K562 (cell line): ENCODE results near the gene CYSTM1. TPM values are rescaled to one million over a fixed set of nuclear protein-coding genes. Genes with fewer than 3 reads are reported as not detected.

ENCODE experiments used
- CUX1 ChIP-seq: fragments of 200-800 bp; sonication (Bioruptor generic); IDR thresholded peaks from 2 replicates; pipeline ENCODE4 v1.6.1; 2016; ENCODE audit warnings: missing genetic modification characterization, missing compliant biosample characterization
- ETV6 ChIP-seq, 3 experiments: fragments of 150-350 bp in 1 of 3; sonication (generic) in 1 of 3; formaldehyde crosslinking in 1 of 3; IDR thresholded peaks; 2 replicates each; pipeline versions ENCODE4 v1.6.1 to v1.8.0; 2014 to 2022; ENCODE audit warnings: borderline replicate concordance in 2 of 3, low read depth in 2 of 3, antibody characterized with exemption in 1 of 3, low read length in 1 of 3, mild to moderate bottlenecking in 1 of 3, missing genetic modification reagents in 1 of 3
- HOMEZ ChIP-seq: fragments of 250-450 bp; sonication (Bioruptor Pico); IDR thresholded peaks from 2 replicates; pipeline ENCODE4 v1.4.0; 2020; ENCODE audit warnings: mild to moderate bottlenecking, moderate library complexity
- RBM17 ChIP-seq: fragments of 200-400 bp; formaldehyde crosslinking; IDR thresholded peaks from 2 replicates; pipeline ENCODE4 v1.6.1; 2017; ENCODE audit warnings: low read depth, mild to moderate bottlenecking, low read length, borderline replicate concordance
- TFAM ChIP-seq: fragments of 250-450 bp; sonication (Bioruptor Pico); conservative IDR thresholded peaks from 2 replicates; pipeline ENCODE4 v1.5.0; 2021; ENCODE audit warnings: mild to moderate bottlenecking, moderate library complexity
- ZBTB11 ChIP-seq, 3 experiments: fragments of 200-800 bp in 1 of 3; fragments of 250-450 bp in 1 of 3; fragments of 450-650 bp in 1 of 3; sonication (Bioruptor Pico) in 1 of 3; sonication (Bioruptor generic) in 1 of 3; formaldehyde crosslinking in 1 of 3; IDR thresholded peaks; 2 replicates each; pipeline versions ENCODE4 v1.6.1 to v1.8.0; 2016 to 2022; ENCODE audit warnings: mild to moderate bottlenecking in 2 of 3, missing genetic modification characterization in 2 of 3, missing compliant biosample characterization in 1 of 3, moderate library complexity in 1 of 3
- ZEB2 ChIP-seq: fragments of 450-650 bp; IDR thresholded peaks from 2 replicates; pipeline ENCODE4 v1.6.1; 2016
- ZFP30 ChIP-seq: fragments of 250-450 bp; sonication (Bioruptor Pico); IDR thresholded peaks from 2 replicates; pipeline ENCODE4 v1.8.0; 2022; ENCODE audit warnings: moderate library complexity, mild to moderate bottlenecking, inconsistent platforms, borderline replicate concordance
- ZNF253 ChIP-seq: fragments of 250-450 bp; sonication (Bioruptor Pico); conservative IDR thresholded peaks from 2 replicates; pipeline ENCODE4 v1.6.1; 2021; ENCODE audit warnings: mild to moderate bottlenecking
- polyA plus RNA-seq, 8 experiments: library from polyadenylated mRNA; depleted of rRNA in 4 of 8; stranded (reverse) in 5 of 8; unstranded in 3 of 8; fragments of >200 nt; fragmentation: Nextera tagmentation in 2 of 8; fragmentation: Illumina TruSeq in 1 of 8; extraction: Ambion mirVana in 2 of 8; extraction: Trizol in 1 of 8; gene quantifications; 2 replicates each; pipeline versions ENCODE4 v1.2.1 to v1.2.3, GENCODE V29; 2011 to 2014; ENCODE audit warnings: inconsistent platforms in 1 of 8, missing spikeins in 1 of 8
- total RNA-seq, 7 experiments: library from RNA; depleted of rRNA in 6 of 7; stranded (reverse); fragments of >200 nt in 6 of 7; fragmentation: Illumina TruSeq in 2 of 7; extraction: Trizol in 2 of 7; gene quantifications; 2 replicates each; pipeline versions ENCODE4 v1.2.1 to v1.2.3, GENCODE V29; 2011 to 2021; ENCODE audit warnings: low replicate concordance in 1 of 7
- TF ChIP-seq, protein P1 (sequence below): sonication (generic); formaldehyde crosslinking; IDR thresholded peaks from 2 replicates; pipeline ENCODE4 v1.9.0; 2022; ENCODE audit warnings: mild to moderate bottlenecking, missing genetic modification reagents
- TF ChIP-seq, protein P2 (sequence below): fragments of 250-450 bp; sonication (Bioruptor Pico); IDR thresholded peaks from 2 replicates; pipeline ENCODE4 v1.5.0; 2021; ENCODE audit warnings: mild to moderate bottlenecking, borderline replicate concordance

Gene CYSTM1
- total and polyA plus RNA-seq, 9 of the 15 experiments (the other 6 are each of a cell fraction or from before 2014, with no cell fraction given): 76.1 to 422 (median 108) TPM

DNA sequence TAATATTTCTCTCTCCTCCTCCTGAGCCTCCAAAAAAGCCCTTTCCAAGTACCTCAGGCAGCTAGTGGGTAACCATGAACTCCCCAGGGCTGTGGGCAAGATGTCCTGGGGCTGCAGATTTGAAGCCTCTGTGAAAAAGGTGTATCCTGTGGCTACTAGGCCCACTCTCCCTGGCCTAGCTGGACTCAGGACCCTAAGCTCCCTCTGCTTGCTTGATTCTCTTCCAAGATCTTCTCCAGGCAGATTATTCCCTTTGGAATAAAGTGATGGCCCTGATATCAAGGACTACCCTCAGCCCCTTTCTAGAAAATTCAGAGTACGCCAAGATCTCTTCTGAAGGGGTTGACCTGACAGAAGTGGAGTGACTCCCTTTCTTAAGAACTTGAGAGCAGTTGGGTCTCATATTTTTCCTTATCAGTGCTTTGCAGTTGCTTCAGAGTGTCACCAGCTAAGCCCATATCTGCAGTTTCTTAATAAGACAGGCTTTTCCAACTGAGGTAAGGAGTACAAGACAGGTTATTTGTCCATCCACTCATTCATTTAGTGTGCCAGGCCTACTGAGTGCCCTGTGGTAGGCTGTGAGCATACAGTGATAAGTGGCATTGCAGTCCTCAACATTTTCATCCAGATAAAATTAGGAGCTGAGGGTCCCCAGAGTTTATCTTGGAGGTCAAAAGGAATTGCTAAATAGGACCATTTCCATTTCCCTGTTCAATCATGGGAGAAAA lies 42.5 kb downstream of the CYSTM1 start (continued):
- TF ChIP-seq ETV6 (IDR thresholded peaks at IDR 0.05; ENCODE audit: borderline replicate concordance in 1 of 2, low read depth in 2 of 2, low read length in 1 of 2) (no peak), ETV6 (CRISPR knock-in tag; IDR thresholded peaks at IDR 0.05; ENCODE audit: borderline replicate concordance) (no peak), ZFP30 (CRISPR knock-in tag) (no peak), TFAM (CRISPR knock-in tag) (no peak), ZNF253 (no peak), CUX1 (CRISPR knock-in tag) (no peak), RBM17 (no peak), ZEB2 (peak; percentile 81), ZBTB11 (CRISPR knock-in tag; IDR thresholded peaks at IDR 0.05) (no peak; a peak in 1 of 6 replicates), HOMEZ (CRISPR knock-in tag) (no peak)
- TF ChIP-seq, protein P1, sequence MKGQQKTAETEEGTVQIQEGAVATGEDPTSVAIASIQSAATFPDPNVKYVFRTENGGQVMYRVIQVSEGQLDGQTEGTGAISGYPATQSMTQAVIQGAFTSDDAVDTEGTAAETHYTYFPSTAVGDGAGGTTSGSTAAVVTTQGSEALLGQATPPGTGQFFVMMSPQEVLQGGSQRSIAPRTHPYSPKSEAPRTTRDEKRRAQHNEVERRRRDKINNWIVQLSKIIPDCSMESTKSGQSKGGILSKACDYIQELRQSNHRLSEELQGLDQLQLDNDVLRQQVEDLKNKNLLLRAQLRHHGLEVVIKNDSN (CRISPR knock-in tag): no peak
- TF ChIP-seq, protein P2, sequence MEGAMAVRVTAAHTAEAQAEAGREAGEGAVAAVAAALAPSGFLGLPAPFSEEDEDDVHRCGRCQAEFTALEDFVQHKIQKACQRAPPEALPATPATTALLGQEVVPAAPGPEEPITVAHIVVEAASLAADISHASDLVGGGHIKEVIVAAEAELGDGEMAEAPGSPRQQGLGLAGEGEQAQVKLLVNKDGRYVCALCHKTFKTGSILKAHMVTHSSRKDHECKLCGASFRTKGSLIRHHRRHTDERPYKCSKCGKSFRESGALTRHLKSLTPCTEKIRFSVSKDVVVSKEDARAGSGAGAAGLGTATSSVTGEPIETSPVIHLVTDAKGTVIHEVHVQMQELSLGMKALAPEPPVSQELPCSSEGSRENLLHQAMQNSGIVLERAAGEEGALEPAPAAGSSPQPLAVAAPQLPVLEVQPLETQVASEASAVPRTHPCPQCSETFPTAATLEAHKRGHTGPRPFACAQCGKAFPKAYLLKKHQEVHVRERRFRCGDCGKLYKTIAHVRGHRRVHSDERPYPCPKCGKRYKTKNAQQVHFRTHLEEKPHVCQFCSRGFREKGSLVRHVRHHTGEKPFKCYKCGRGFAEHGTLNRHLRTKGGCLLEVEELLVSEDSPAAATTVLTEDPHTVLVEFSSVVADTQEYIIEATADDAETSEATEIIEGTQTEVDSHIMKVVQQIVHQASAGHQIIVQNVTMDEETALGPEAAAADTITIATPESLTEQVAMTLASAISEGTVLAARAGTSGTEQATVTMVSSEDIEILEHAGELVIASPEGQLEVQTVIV (CRISPR knock-in tag): no peak
